Effector CD4-positive, alpha-beta T cell (primary cell): ENCODE results near the gene TSEN15.

Experiments
- DNase-seq: peaks from one replicate; pipeline ENCODE4 v3.0.0-alpha.2; 2020
- total RNA-seq: gene quantifications from one replicate; lab custom pipeline; 2026; lab: John Stamatoyannopoulos, UW

TSEN15 gene
- total RNA-seq = 16.5 reads per million, percentile 42 among the genes with 10 or more reads in this experiment

GRCh38 chr1:184051485-184052193 is at the start of gene TSEN15:
TSEN15 (plus strand) TSS chr1:184051730; CDS start chr1:184051756, 26 bp downstream.
- DNase-seq = peak; percentile 47

- DNase-seq = no peak
Measured at GRCh38 chr1:184002071-184002470, 49.5 kb upstream of the TSEN15 start.

- DNase-seq = no peak
Measured at GRCh38 chr1:184004935-184005334, 46.6 kb upstream of the TSEN15 start.

- no peak for DNase-seq
Measured at GRCh38 chr1:184005506-184005905, 46.0 kb upstream of the TSEN15 start.

- DNase-seq = no peak
Measured at GRCh38 chr1:184010788-184011187, 40.7 kb upstream of the TSEN15 start.

- DNase-seq = no peak
Measured at GRCh38 chr1:184012187-184012586, 39.3 kb upstream of the TSEN15 start.

GRCh38 chr1:184014271-184014670 is 37.3 kb upstream of the TSEN15 start:
- no peak for DNase-seq

- no peak for DNase-seq
Measured at GRCh38 chr1:184016169-184016568, 35.4 kb upstream of the TSEN15 start.

- no peak for DNase-seq
Measured at GRCh38 chr1:184017306-184017705, 34.2 kb upstream of the TSEN15 start.

GRCh38 chr1:184018622-184019021 is 32.9 kb upstream of the TSEN15 start:
- DNase-seq = no peak

GRCh38 chr1:184019069-184019468 is 32.5 kb upstream of the TSEN15 start:
- DNase-seq = no peak

GRCh38 chr1:184019506-184019905 is 32.0 kb upstream of the TSEN15 start:
- DNase-seq = no peak

- no peak for DNase-seq
Measured at GRCh38 chr1:184020328-184020727, 31.2 kb upstream of the TSEN15 start.

GRCh38 chr1:184020855-184021254 is 30.7 kb upstream of the TSEN15 start:
- no peak for DNase-seq

GRCh38 chr1:184021728-184022127 is 29.8 kb upstream of the TSEN15 start:
- DNase-seq = no peak

- no peak for DNase-seq
Measured at GRCh38 chr1:184022668-184023067, 28.9 kb upstream of the TSEN15 start.

GRCh38 chr1:184023171-184023570 is 28.4 kb upstream of the TSEN15 start:
- DNase-seq = no peak

- DNase-seq = no peak
Measured at GRCh38 chr1:184025242-184025675, 26.3 kb upstream of the TSEN15 start.

- no peak for DNase-seq
Measured at GRCh38 chr1:184027826-184028695, 23.5 kb upstream of the TSEN15 start.

GRCh38 chr1:184028854-184029623 is 22.5 kb upstream of the TSEN15 start:
- no peak for DNase-seq

- no peak for DNase-seq
Measured at GRCh38 chr1:184030433-184031091, 21.0 kb upstream of the TSEN15 start.

- DNase-seq = no peak
Measured at GRCh38 chr1:184031092-184031408, 20.5 kb upstream of the TSEN15 start.
